HG02759 (cell line): ENCODE measurements around the gene VPS33B.
"Not testable (repeated sequence)": the region's sequence is repeated elsewhere in the genome, so short reads cannot be mapped to it uniquely, and the experiment has no call there.

Source experiments
- ATAC-seq: cut with Tn5 transposase; IDR thresholded peaks from one replicate; pipeline ENCODE4 v1.9.1; 2021; ENCODE audit warnings: mild to moderate bottlenecking, moderate library complexity; ENCODE audit not compliant: unreplicated experiment

Gene VPS33B

GRCh38 chr15:91032919-91033803 lies 10.8 kb upstream of the VPS33B start:
- peak; percentile 50 for ATAC-seq

GRCh38 chr15:91031796-91032195 lies 9.4 kb upstream of the VPS33B start:
- ATAC-seq = no peak

GRCh38 chr15:91027677-91028076 lies 5.3 kb upstream of the VPS33B start:
- no peak for ATAC-seq

GRCh38 chr15:91023720-91024119 lies 1.3 kb upstream of the VPS33B start:
- no peak for ATAC-seq

- ATAC-seq = no peak
Measured at GRCh38 chr15:91022832-91023129, 387 bp upstream of the VPS33B start.

DNA sequence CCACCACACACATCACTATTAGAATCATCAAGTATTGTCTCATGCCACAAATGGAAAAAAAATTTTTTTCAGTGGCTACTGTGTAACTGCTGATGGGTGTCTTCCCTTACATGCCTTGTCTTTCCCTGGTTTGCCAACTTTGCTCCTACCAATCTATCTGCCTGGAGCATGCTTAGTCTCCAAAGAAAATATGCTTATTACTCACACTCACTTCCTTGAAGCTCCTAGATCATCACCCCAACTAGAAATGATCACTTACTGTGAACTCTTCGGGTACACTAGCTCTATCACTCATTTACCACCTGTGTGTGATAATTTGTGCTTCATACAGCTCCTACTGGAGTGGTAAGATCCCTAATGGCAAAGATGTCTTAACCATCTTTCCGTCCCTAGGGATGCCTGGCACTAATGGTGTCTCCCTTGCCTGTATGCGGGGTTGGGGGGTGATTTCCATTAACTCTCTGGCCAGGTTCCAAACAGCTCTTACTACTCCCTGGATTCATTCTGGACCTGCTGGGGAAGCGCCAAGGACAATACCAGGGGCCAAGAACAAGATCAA lies 799 bp downstream of the VPS33B start:
- no peak for ATAC-seq

DNA sequence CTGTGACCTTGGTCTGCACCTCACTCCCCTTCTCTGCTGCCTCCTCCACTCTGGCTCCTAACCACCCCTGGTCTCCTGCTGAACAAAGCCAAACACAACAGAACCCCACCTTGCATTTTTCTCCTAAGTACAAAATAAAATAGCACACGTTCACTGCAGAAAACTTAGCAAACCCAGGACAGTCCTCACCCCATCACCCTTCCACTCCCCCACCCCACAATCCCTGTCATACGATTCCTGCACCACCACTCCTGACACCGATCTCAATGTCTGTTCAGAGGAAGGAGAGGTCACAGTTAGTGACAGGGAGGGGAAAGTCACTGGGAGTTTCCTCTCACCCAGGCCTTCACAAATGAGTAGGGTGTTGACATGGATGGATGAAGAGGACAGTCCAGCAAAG lies 4.2 kb downstream of the VPS33B start:
- no peak for ATAC-seq

DNA sequence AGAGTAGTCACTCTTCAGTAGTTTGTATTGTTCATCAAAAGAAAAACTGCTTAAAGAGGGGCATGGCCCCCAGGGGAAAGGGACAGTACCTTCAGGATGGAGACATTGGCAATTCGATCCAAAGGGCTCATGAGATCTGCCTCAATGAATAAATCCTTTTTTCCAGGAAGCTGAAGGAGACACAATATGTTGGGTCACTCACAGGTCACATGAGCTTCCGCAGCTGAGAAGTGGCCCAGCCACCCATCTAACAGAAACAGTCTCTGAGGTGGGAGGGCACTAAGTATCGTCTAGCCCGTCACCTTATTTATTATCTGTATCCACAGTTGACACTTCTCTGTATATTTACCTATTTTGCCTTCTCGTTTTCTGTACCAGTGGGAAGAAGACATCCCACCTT lies 4.7 kb downstream of the VPS33B start:
- ATAC-seq = no peak

DNA sequence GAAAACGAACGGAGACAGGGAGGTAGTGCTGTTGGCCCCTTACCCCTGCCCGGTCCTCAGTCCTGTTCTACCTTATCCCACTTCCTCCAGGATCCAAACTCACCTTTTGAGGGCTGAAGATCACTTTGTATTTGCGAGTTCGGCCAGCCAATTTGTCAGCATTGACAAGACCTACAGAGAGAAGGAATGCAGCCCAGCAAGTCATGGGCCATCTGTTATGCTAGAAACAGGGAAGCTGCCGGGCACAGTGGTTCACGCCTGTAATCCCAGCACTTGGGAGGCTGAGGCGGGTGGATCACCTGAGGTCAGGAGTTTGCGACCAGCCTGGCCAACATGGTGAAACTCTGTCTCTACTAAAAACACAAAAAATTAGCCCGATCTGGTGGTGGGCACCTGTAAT lies 8.7 kb downstream of the VPS33B start:
- not testable (repeated sequence) for ATAC-seq

GRCh38 chr15:91007266-91007665 lies 15.1 kb downstream of the VPS33B start:
- no peak for ATAC-seq

- no peak for ATAC-seq
Measured at GRCh38 chr15:91001209-91001608, 21.2 kb downstream of the VPS33B start.

DNA sequence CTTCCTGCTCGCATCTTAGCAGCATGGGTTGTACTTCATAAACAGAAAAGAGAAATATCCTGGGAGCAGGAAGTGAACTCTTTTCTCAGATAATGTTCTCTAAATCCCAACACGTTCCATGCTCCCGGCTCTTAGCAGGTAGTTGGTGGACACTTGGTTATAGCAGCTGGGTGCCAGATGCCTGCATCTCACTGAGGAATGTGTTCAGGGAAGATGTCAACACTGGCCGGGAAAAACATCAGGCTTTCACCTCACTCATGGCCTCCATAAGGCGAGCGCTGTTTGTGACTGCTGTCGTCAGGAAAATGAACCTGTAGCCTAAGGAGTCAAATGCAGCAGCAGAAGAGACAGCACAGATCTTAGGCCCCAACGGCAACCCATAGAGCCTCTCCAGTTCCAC lies 23.7 kb downstream of the VPS33B start:
- ATAC-seq = no peak

DNA sequence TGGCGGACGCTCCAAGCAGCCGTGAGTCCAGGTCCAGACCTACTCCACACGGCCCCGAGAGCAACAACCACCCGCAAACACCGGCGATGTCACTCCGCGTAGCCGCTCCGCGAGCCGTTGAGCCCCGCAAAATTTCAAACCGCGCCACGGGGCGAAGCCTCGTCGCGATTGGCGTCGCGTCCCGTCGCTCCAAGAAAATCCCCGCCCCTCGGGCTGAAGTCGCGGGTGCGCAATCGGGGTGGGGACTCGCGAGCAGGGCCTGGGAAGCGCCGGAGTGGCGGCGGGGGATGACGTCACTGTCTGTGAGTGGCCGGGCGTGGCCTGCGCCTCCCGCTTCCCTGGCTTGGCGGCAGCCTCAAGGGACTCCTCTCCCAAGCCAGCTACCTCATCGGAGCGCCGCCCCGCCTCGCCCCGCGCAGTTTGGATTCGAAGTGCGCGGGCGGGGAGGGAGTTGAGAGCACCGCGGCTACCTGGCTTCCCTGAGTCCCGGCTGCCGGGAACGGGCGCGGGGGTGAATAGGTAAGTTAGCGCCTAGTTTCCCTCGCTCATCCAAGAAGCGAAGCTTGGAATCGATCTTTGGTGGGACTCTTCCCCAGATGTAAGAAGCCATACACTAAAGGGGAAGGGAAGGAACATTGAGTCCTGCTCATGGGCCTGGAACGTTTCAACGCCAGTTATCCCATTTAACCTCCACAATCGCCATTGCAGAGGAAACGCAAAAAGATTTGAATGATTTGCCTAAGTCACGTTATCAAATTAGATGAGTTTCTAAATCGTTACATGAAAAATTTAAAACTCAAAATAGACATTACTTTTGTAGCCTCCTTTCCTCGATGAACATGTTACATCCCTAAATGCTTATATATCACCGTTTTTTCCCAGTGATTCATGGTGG lies 27.7 kb downstream of the VPS33B start, which contains the start of gene PRC1:
Gene PRC1 (minus strand): TSS at position 119 of the 895 bp plus-strand sequence. CDS start 118 bp downstream, at position 1.
- ATAC-seq = peak; percentile 95

DNA sequence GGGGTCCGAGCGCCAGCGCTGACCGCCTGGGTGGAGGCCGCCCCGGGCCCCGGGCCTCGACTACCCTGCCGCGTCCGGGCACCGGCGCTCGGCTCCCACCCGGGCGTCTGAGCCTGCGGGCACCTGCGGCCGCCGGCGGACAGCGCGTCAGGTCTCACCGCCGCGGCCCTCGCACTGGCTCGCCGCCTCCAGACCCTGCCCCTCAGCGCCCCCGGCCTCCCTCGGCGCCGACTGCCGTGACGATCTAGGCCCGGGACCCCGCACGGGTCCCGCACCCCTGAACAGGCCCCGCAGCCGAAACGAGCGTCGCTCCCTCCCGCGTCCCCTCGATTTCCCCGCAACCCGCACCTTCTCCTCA lies 28.4 kb downstream of the VPS33B start:
- peak; percentile 28 for ATAC-seq

GRCh38 chr15:90991587-90992285 lies 30.7 kb downstream of the VPS33B start:
- ATAC-seq = no peak

GRCh38 chr15:90990446-90990845 lies 31.9 kb downstream of the VPS33B start:
- no peak for ATAC-seq

DNA sequence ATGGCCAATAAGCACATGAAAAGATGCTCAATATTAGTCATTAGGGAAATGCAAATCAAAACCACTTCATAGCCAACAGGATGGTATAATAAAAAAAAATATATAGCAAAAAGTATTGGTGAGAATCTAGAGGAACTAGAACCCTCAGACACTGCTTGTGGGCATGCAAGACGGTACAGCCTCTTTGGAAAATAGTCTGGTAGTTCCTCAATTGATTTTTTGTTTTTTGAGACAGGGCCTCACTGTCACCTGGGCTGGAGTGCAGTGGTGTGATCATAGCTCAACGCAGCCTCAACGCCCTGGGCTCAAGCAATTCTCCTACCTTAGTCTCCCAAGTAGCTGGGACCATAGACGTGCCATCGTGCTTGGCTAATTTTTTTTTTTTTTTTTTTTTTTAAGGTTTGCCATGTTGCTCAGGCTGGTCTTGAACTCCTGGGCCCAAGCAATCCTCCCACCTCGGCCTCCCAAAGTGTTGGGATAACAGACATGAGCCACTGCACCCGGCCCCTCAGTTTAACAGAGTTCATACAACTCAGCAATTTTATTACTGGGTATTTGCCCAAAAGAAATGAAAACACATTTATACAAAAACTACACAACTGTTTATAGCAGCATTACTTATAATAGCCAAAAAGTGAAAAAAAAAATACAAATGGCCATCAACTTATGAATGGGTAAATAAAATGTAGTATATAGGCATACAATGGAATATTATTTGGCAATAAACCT lies 33.2 kb downstream of the VPS33B start:
- ATAC-seq = no peak

DNA sequence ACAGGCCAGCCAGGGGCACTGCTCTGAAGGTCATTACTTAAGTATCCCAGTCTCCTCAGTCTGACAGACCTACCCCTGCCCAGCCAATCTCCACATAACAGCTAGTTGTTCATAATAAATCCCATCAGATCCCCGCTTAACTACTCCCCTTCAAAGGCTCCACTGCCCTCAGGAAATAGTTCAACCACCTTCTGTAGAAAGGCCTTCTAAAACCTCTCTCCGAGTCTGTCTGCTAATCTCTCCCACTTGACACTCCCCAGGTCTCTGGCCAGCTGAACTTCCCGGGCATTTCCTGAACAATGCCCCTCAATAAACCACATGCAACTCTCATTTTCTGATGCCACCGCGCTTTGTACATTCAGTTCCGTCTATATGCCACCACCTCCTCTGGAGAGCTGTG lies 34.1 kb downstream of the VPS33B start:
- no peak for ATAC-seq

DNA sequence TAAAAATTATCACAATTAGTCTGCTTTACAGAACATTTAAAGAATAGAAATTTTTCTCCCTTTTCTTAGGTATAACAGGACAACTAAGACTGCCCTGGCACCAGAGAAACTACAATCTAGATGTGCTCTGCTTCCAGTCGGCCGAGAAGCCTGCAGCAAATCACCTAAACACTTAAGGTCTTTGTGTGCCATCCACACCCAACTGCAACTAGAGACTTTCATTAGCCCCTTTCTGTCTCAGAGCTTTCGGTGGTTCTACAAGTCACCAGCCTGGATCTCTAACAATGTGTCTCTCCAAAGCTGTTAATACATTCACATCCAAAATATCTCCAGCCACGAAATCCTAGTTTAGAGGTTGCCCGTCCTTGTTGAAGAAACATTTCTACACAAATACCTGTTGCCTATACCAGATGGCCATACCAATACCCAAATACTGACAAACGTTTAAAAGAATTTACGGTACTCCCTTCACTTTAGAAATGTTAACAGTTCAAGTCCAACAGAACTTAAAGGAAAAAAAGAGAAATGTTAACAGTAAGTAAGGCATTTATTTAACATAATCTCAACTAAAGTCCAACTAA lies 34.7 kb downstream of the VPS33B start:
- no peak for ATAC-seq
